ENCODE results near the gene TICRR. TPM values are rescaled to one million over a fixed set of nuclear protein-coding genes. Genes with fewer than 3 reads are reported as not detected.
A peak's percentile ranks its signal among the peaks of the same experiment; 100 is the strongest.

TICRR gene
- total and polyA plus RNA-seq, 2 of the 8 experiments (the other 6 are each of a cell fraction or from before 2014, with no cell fraction given) = 13.1 to 34.8 TPM

GRCh38 chr15:89575656-89576416 lies 567 bp downstream of the TICRR start (continued):
- no peak for TF ChIP-seq E2F6 (IDR thresholded peaks at IDR 0.05)
- TF ChIP-seq TAF7 (optimal IDR thresholded peaks at IDR 0.05; ENCODE audit: borderline replicate concordance, low read depth, low read length) = peak; percentile 4
- peak; percentile 28; the same call in 1 of the 2 replicates for TF ChIP-seq POLR2AphosphoS5 (IDR thresholded peaks at IDR 0.05; ENCODE audit: low read depth, low read length)
- TF ChIP-seq PHF8 (conservative IDR thresholded peaks at IDR 0.05; ENCODE audit: low read depth, low read length) = peak; percentile 47; the same call in 1 of the 2 replicates
- peak; percentile 60; the same call in 1 of the 2 replicates for TF ChIP-seq CEBPB (IDR thresholded peaks at IDR 0.05; ENCODE audit: low read depth, low read length)
- TF ChIP-seq GABPA (IDR thresholded peaks at IDR 0.05; ENCODE audit: borderline replicate concordance, insufficient read depth, low read length) = peak; percentile 36; the same call in 1 of the 2 replicates
- TF ChIP-seq HDAC2 (IDR thresholded peaks at IDR 0.05; ENCODE audit: borderline replicate concordance in 1 of 2, low read depth in 2 of 2, low read length in 2 of 2) = 0 out of 4 replicates have a peak, but pooled peaks of 1 of the 2 experiments have one; percentile 56
- TF ChIP-seq RBBP5 (IDR thresholded peaks at IDR 0.05; ENCODE audit: borderline replicate concordance, low read depth, low read length) = 0 out of 2 replicates have a peak, but pooled peaks have one; percentile 48
